HCT116 (cell line): Measurements from ENCODE around the gene ATF1. TPM values are rescaled to one million over a fixed set of nuclear protein-coding genes. Genes with fewer than 3 reads are reported as not detected.

Experiments used
- ATAC-seq: fragments of 200-7000 bp; cut with Tn5 transposase; 2 replicates; pipeline ENCODE4 v1.9.1; 2020; ENCODE audit warnings: mild to moderate bottlenecking, moderate library complexity
- BruUV-seq: library from RNA; stranded (reverse); fragments of 400-500 nt; replicated peaks from 2 replicates; lab custom pipeline; 2021; lab: Mats Ljungman, UMichigan
- CTCF ChIA-PET: fragments of 300-600 bp; sonication (Branson Sonifier 250); formaldehyde crosslinking; loops from one replicate; lab custom pipeline; 2021; ENCODE audit warnings: antibody characterized with exemption; lab: Charles Lee
- POLR2A ChIA-PET: fragments of 300-600, 350-600 bp; sonication (Branson Sonifier 250); formaldehyde crosslinking; loops from one replicate; lab custom pipeline; 2021; ENCODE audit warnings: antibody characterized with exemption; lab: Charles Lee
- RAD21 ChIA-PET, 2 experiments: fragments of 300-600 bp; sonication (Branson Sonifier 250); formaldehyde crosslinking; loops; one replicate each; lab custom pipeline; 2023; ENCODE audit warnings: low total read pairs in 2 of 2; ENCODE audit not compliant: uncharacterized antibody in 2 of 2, unreplicated experiment in 2 of 2, low non-redundant PET in 1 of 2; lab: Charles Lee
- DNase-seq: peaks from one replicate; pipeline ENCODE4 v3.0.0-alpha.2; 2010; ENCODE audit warnings: low read depth, low spot score
- H2AFZ ChIP-seq: fragments of 200-600 bp; shearing (Covaris generic), sonication (generic); 2 replicates; pipeline ENCODE4 v1.6.1; 2017; ENCODE audit warnings: low read depth, mixed run types, mixed read lengths, antibody characterized with exemption, low read length; ENCODE audit not compliant: poor library complexity, severe bottlenecking
- H3K27ac ChIP-seq: 2 replicates; pipeline ENCODE4 v1.5.1; 2012; ENCODE audit warnings: low read depth, low read length
- H3K27me3 ChIP-seq: fragments of 200-600 bp; sonication (generic); 2 replicates; pipeline ENCODE4 v1.6.1; 2016; ENCODE audit warnings: mixed run types, low read length, mixed read lengths; ENCODE audit not compliant: insufficient read depth
- H3K36me3 ChIP-seq, 2 experiments: fragments of 200-500 bp in 1 of 2; fragments of 200-600 bp in 1 of 2; sonication (Bioruptor generic) in 1 of 2; sonication (generic) in 1 of 2; 2 replicates each; pipeline versions ENCODE4 v1.5.1 to v1.6.1; 2014 to 2016; ENCODE audit warnings: low read length in 2 of 2, inconsistent platforms in 1 of 2, mixed read lengths in 1 of 2, mixed run types in 1 of 2; ENCODE audit not compliant: insufficient read depth in 2 of 2, control insufficient read depth in 1 of 2
- H3K4me1 ChIP-seq, 2 experiments: fragments of 200-600 bp in 1 of 2; sonication (generic) in 1 of 2; 2 replicates each; pipeline versions ENCODE4 v1.5.1 to v1.6.1; 2012 to 2017; ENCODE audit warnings: low read length in 2 of 2, inconsistent platforms in 1 of 2, mild to moderate bottlenecking in 1 of 2, mixed read lengths in 1 of 2, mixed run types in 1 of 2, moderate library complexity in 1 of 2; ENCODE audit not compliant: insufficient read depth in 2 of 2, control insufficient read depth in 1 of 2
- H3K4me2 ChIP-seq: fragments of 200-600 bp; sonication (generic); 2 replicates; pipeline ENCODE4 v1.6.1; 2017; ENCODE audit warnings: mixed run types, low read length, mixed read lengths
- H3K4me3 ChIP-seq, 2 experiments: fragments of 200-600 bp in 1 of 2; sonication (generic) in 1 of 2; replicated peaks in 1 of 2; 2 replicates each; pipeline ENCODE4 v1.5.1; 2011 to 2016; ENCODE audit warnings: low read length in 2 of 2, control low read depth in 1 of 2, low read depth in 1 of 2, mild to moderate bottlenecking in 1 of 2, mixed read lengths in 1 of 2, mixed run types in 1 of 2
- H3K79me2 ChIP-seq: fragments of 200-600 bp; sonication (generic); 2 replicates; pipeline ENCODE4 v1.6.1; 2017; ENCODE audit warnings: mild to moderate bottlenecking, mixed run types, low read length, moderate library complexity, mixed read lengths; ENCODE audit not compliant: insufficient read depth
- H3K9ac ChIP-seq: fragments of 200-600 bp; sonication (generic); 2 replicates; pipeline ENCODE4 v1.6.1; 2016; ENCODE audit warnings: low read length, mixed read lengths
- H3K9me2 ChIP-seq: fragments of 200-600 bp; sonication (generic), shearing (Covaris generic); 2 replicates; pipeline ENCODE4 v1.6.1; 2017; ENCODE audit warnings: mixed run types, mild to moderate bottlenecking, moderate library complexity; ENCODE audit not compliant: insufficient read depth
- H3K9me3 ChIP-seq, 2 experiments: fragments of 200-500 bp in 1 of 2; fragments of 200-600 bp in 1 of 2; sonication (Bioruptor generic) in 1 of 2; sonication (generic) in 1 of 2; 2 replicates each; pipeline ENCODE4 v1.6.1; 2014 to 2017; ENCODE audit warnings: low read length in 2 of 2, mixed read lengths in 2 of 2, inconsistent platforms in 1 of 2, low read depth in 1 of 2, mild to moderate bottlenecking in 1 of 2, mixed run types in 1 of 2, moderate library complexity in 1 of 2; ENCODE audit not compliant: control insufficient read depth in 1 of 2, insufficient read depth in 1 of 2
- H4K20me1 ChIP-seq: fragments of 200-600 bp; sonication (generic), shearing (Covaris generic); 2 replicates; pipeline ENCODE4 v1.6.1; 2017; ENCODE audit warnings: mixed run types, mild to moderate bottlenecking, moderate library complexity; ENCODE audit not compliant: insufficient read depth
- ATF3 ChIP-seq: IDR thresholded peaks from 2 replicates; pipeline ENCODE4 v1.6.1; 2012
- CBX3 ChIP-seq: IDR thresholded peaks from 2 replicates; pipeline ENCODE4 v1.6.1; 2012; ENCODE audit warnings: low read depth
- CEBPB ChIP-seq: IDR thresholded peaks from 2 replicates; pipeline ENCODE4 v1.6.1; 2012; ENCODE audit warnings: low read depth
- EGR1 ChIP-seq: IDR thresholded peaks from 2 replicates; pipeline ENCODE4 v1.6.1; 2012; ENCODE audit warnings: low read depth
- ELF1 ChIP-seq: IDR thresholded peaks from 2 replicates; pipeline ENCODE4 v1.6.1; 2012; ENCODE audit warnings: low read depth, borderline replicate concordance
- EZH2phosphoT487 ChIP-seq: fragments of 200-600 bp; IDR thresholded peaks from 2 replicates; pipeline ENCODE4 v1.6.1; 2018; ENCODE audit warnings: antibody characterized with exemption, borderline replicate concordance
- REST ChIP-seq: IDR thresholded peaks from 2 replicates; pipeline ENCODE4 v1.6.1; 2012; ENCODE audit warnings: low read depth
- SIN3A ChIP-seq: IDR thresholded peaks from 2 replicates; pipeline ENCODE4 v1.6.1; 2012; ENCODE audit warnings: low read depth
- SP1 ChIP-seq: IDR thresholded peaks from 2 replicates; pipeline ENCODE4 v1.6.1; 2012; ENCODE audit warnings: low read depth
- SRF ChIP-seq: IDR thresholded peaks from 2 replicates; pipeline ENCODE4 v1.6.1; 2012; ENCODE audit warnings: low read depth
- ZFX ChIP-seq: fragments of 450-650 bp; IDR thresholded peaks from 2 replicates; pipeline ENCODE4 v1.6.1; 2017
- ZNF274 ChIP-seq: fragments of 200-500 bp; sonication (Bioruptor generic); IDR thresholded peaks from 2 replicates; pipeline ENCODE4 v1.6.1; 2014; ENCODE audit warnings: mild to moderate bottlenecking, low read depth, low read length, inconsistent platforms
- intact Hi-C: fragments of 100-400 bp; cut with micrococcal nuclease; formaldehyde crosslinking; loops from 2 replicates; pipeline ENCODE4 v1.10.0; 2022
- total RNA-seq: library from RNA; stranded (reverse); gene quantifications from one replicate; pipeline ENCODE4 v1.2.1, GENCODE V29; 2021; ENCODE audit not compliant: unreplicated experiment

The ATF1 gene
- total RNA-seq, 1 experiment from 2014 or later: 48.8 TPM

GRCh38 chr12:50862316-50862715, 98.4 kb downstream of the ATF1 start:
- no peak overlapping the region for H3K27ac ChIP-seq
- H3K4me3 ChIP-seq: no peak overlapping the region
- H3K36me3 ChIP-seq: no peaks in the 10 kb centered on the region
- DNase-seq (no peak), ATAC-seq (no peak)
- no peaks in the 10 kb centered on the region for H3K9me2 ChIP-seq
- ChIA-PET CTCF (no interaction called here), POLR2A (no interaction called here), RAD21 (no interaction called here)
- H3K4me1 ChIP-seq: peaks cover 0 to 7% of the 10 kb centered on the region in 2 experiments; a peak in 1 of 4 replicates
- H3K4me2 ChIP-seq: no peak overlapping the region
- BruUV-seq: no TSS peak
- peaks cover 0 to 3% of the 10 kb centered on the region in 2 experiments; a peak in 1 of 4 replicates for H3K9me3 ChIP-seq
- intact Hi-C loops: no loop called here
- no peak overlapping the region for H3K9ac ChIP-seq
- no peaks in the 10 kb centered on the region for H4K20me1 ChIP-seq
- no peaks in the 10 kb centered on the region for H3K27me3 ChIP-seq
- H3K79me2 ChIP-seq: no peaks in the 10 kb centered on the region
- no peak for TF ChIP-seq SRF
- no peak for TF ChIP-seq REST
- TF ChIP-seq ZNF274: no peak
- no peak for TF ChIP-seq CEBPB
- TF ChIP-seq EZH2phosphoT487: no peak
- TF ChIP-seq SIN3A: no peak
- TF ChIP-seq CBX3: no peak
- no peak for TF ChIP-seq EGR1
- no peak for TF ChIP-seq ELF1
- TF ChIP-seq ZFX: no peak
- TF ChIP-seq ATF3: no peak
- TF ChIP-seq SP1: no peak
- peak overlapping the region; percentile 49 for H2AFZ ChIP-seq
